ENCODE data around the gene AAR2. TPM values are rescaled to one million over a fixed set of nuclear protein-coding genes. Genes with fewer than 3 reads are reported as not detected.

AAR2 gene
- total and polyA plus RNA-seq, 4 donors: 14.1 to 17.9 (median 17.4) TPM

DNA sequence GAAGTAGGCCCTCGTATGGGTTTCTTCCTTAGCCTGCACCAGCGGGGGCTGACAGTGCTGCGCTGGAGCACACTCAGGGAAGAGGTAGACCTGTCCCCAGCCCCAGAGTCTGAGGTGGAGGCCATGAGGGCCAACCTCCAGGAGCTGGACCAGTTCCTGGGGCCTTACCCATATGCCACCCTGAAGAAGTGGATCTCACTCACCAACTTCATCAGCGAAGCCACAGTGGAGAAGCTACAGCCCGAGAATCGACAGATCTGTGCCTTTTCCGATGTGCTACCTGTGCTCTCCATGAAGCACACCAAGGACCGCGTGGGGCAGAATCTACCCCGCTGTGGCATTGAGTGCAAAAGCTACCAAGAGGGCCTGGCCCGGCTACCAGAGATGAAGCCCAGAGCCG lies 3.8 kb downstream of the AAR2 start:
- Histone ChIP-seq H3K27me3 (ENCODE audit: control insufficient read depth in 4 of 4, insufficient read depth in 4 of 4, low read length in 3 of 4) (no peaks in the 10 kb centered on the region), H3K27ac (ENCODE audit: low read depth in 1 of 2, low read length in 2 of 2) (no peak overlapping the region), H3K4me1 (ENCODE audit: control insufficient read depth in 4 of 4, insufficient read depth in 4 of 4, low read length in 3 of 4) (peaks cover 5 to 25% (median 20%) of the 10 kb centered on the region in 4 donors), H3K4me3 (ENCODE audit: low read depth in 1 of 3, low read length in 3 of 3) (no peak overlapping the region), H3K36me3 (ENCODE audit: control insufficient read depth in 4 of 4, insufficient read depth in 3 of 4, low read depth in 1 of 4, low read length in 3 of 4) (peaks cover 9 to 38% (median 28%) of the 10 kb centered on the region in 4 donors), H3K9ac (ENCODE audit: low read depth in 1 of 2, low read length in 2 of 2) (no peak overlapping the region), H3K9me3 (ENCODE audit: control insufficient read depth in 4 of 4, low read length in 3 of 4) (no peaks in the 10 kb centered on the region)
- 97% methylated on average over 12 of the region's 12 CpGs for WGBS
- no peak for DNase-seq (ENCODE audit: low spot score)
- no peak for TF ChIP-seq YY1 (IDR thresholded peaks at IDR 0.05)
- TF ChIP-seq EGR1 (IDR thresholded peaks at IDR 0.05; ENCODE audit: low read depth in 2 of 2): no peak
- no peak for TF ChIP-seq GABPA (IDR thresholded peaks at IDR 0.05 in 1 of 2, conservative IDR thresholded peaks at IDR 0.05 in 1 of 2)
- no peak for TF ChIP-seq RAD21 (IDR thresholded peaks at IDR 0.05)
- TF ChIP-seq, protein P1, sequence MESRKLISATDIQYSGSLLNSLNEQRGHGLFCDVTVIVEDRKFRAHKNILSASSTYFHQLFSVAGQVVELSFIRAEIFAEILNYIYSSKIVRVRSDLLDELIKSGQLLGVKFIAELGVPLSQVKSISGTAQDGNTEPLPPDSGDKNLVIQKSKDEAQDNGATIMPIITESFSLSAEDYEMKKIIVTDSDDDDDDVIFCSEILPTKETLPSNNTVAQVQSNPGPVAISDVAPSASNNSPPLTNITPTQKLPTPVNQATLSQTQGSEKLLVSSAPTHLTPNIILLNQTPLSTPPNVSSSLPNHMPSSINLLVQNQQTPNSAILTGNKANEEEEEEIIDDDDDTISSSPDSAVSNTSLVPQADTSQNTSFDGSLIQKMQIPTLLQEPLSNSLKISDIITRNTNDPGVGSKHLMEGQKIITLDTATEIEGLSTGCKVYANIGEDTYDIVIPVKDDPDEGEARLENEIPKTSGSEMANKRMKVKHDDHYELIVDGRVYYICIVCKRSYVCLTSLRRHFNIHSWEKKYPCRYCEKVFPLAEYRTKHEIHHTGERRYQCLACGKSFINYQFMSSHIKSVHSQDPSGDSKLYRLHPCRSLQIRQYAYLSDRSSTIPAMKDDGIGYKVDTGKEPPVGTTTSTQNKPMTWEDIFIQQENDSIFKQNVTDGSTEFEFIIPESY (IDR thresholded peaks at IDR 0.05): no peak
- no peak for TF ChIP-seq HNF4A (conservative IDR thresholded peaks at IDR 0.05)
- no peak for TF ChIP-seq RXRA (IDR thresholded peaks at IDR 0.05)
- no peak for TF ChIP-seq HNF4G (IDR thresholded peaks at IDR 0.05)
- TF ChIP-seq TAF1 (conservative IDR thresholded peaks at IDR 0.05): no peak
- TF ChIP-seq FOXA2 (IDR thresholded peaks at IDR 0.05): no peak
- TF ChIP-seq, protein P2, sequence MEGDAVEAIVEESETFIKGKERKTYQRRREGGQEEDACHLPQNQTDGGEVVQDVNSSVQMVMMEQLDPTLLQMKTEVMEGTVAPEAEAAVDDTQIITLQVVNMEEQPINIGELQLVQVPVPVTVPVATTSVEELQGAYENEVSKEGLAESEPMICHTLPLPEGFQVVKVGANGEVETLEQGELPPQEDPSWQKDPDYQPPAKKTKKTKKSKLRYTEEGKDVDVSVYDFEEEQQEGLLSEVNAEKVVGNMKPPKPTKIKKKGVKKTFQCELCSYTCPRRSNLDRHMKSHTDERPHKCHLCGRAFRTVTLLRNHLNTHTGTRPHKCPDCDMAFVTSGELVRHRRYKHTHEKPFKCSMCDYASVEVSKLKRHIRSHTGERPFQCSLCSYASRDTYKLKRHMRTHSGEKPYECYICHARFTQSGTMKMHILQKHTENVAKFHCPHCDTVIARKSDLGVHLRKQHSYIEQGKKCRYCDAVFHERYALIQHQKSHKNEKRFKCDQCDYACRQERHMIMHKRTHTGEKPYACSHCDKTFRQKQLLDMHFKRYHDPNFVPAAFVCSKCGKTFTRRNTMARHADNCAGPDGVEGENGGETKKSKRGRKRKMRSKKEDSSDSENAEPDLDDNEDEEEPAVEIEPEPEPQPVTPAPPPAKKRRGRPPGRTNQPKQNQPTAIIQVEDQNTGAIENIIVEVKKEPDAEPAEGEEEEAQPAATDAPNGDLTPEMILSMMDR (IDR thresholded peaks at IDR 0.05; ENCODE audit: low read depth, low read length, missing input control): no peak
- no peak for TF ChIP-seq NR2F2 (IDR thresholded peaks at IDR 0.05)
- TF ChIP-seq, protein P3, sequence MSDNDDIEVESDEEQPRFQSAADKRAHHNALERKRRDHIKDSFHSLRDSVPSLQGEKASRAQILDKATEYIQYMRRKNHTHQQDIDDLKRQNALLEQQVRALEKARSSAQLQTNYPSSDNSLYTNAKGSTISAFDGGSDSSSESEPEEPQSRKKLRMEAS (IDR thresholded peaks at IDR 0.05): no peak
- TF ChIP-seq SP1 (IDR thresholded peaks at IDR 0.05): no peak
- TF ChIP-seq, protein P4, sequence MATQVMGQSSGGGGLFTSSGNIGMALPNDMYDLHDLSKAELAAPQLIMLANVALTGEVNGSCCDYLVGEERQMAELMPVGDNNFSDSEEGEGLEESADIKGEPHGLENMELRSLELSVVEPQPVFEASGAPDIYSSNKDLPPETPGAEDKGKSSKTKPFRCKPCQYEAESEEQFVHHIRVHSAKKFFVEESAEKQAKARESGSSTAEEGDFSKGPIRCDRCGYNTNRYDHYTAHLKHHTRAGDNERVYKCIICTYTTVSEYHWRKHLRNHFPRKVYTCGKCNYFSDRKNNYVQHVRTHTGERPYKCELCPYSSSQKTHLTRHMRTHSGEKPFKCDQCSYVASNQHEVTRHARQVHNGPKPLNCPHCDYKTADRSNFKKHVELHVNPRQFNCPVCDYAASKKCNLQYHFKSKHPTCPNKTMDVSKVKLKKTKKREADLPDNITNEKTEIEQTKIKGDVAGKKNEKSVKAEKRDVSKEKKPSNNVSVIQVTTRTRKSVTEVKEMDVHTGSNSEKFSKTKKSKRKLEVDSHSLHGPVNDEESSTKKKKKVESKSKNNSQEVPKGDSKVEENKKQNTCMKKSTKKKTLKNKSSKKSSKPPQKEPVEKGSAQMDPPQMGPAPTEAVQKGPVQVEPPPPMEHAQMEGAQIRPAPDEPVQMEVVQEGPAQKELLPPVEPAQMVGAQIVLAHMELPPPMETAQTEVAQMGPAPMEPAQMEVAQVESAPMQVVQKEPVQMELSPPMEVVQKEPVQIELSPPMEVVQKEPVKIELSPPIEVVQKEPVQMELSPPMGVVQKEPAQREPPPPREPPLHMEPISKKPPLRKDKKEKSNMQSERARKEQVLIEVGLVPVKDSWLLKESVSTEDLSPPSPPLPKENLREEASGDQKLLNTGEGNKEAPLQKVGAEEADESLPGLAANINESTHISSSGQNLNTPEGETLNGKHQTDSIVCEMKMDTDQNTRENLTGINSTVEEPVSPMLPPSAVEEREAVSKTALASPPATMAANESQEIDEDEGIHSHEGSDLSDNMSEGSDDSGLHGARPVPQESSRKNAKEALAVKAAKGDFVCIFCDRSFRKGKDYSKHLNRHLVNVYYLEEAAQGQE (IDR thresholded peaks at IDR 0.05): no peak
- no peak for TF ChIP-seq FOXA1 (IDR thresholded peaks at IDR 0.05)
- TF ChIP-seq, protein P5, sequence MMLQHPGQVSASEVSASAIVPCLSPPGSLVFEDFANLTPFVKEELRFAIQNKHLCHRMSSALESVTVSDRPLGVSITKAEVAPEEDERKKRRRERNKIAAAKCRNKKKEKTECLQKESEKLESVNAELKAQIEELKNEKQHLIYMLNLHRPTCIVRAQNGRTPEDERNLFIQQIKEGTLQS (IDR thresholded peaks at IDR 0.05): no peak
- no peak for TF ChIP-seq JUND (IDR thresholded peaks at IDR 0.05)
